HS-5 (cell line): ENCODE measurements around the gene PTDSS2.
"Not testable (repeated sequence)": the region's sequence is repeated elsewhere in the genome, so short reads cannot be mapped to it uniquely, and the experiment has no call there.

Experiments used
- DNase-seq: peaks from one replicate; pipeline ENCODE4 v3.0.0-alpha.2; 2012; ENCODE audit warnings: low read depth

Gene PTDSS2

DNA sequence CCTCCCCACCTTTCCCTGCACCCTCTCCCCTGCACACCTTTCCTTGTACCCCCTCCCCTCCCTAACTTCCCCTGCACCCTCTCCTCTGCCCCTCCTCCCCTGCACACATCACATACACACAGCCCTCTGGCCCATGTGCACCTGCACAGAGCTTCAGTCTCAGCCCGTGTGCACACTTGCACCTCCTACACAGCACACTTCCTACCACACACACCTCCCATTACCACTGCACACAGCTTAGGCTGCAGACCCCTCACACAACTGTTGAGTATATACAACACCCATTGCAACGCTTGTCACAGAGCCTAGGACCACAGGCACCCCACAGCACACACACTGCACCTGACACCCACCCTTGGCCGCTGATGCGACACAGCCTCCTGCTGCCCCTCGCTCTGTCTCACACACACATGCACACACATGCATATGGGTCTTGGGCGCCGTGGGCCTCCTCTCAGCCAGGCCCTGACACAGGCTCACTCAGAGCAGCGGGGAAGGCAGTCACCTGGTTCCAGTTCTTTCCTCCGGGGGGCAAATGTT is 35.7 kb upstream of the PTDSS2 start:
- DNase-seq: no peak

DNA sequence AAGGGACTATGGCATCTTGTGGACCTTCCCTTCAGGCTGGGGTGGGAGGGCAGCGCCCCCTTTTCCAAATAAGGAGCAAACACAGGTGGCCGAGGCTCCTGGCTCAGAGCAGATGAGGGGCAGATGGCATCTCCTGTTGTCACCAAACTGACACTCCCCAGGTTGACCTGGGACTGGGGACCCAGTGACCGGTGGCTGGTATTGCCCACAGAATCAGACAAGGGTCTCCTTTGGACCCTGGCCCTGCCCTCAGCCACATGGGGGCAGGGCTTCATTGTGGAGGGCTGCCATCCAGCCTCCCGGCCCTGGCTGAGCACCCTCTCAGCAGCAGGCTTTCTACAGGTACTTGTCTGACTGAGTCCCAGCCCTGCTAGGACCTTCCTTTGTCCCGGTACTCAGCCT is 34.4 kb upstream of the PTDSS2 start:
- DNase-seq: no peak

DNA sequence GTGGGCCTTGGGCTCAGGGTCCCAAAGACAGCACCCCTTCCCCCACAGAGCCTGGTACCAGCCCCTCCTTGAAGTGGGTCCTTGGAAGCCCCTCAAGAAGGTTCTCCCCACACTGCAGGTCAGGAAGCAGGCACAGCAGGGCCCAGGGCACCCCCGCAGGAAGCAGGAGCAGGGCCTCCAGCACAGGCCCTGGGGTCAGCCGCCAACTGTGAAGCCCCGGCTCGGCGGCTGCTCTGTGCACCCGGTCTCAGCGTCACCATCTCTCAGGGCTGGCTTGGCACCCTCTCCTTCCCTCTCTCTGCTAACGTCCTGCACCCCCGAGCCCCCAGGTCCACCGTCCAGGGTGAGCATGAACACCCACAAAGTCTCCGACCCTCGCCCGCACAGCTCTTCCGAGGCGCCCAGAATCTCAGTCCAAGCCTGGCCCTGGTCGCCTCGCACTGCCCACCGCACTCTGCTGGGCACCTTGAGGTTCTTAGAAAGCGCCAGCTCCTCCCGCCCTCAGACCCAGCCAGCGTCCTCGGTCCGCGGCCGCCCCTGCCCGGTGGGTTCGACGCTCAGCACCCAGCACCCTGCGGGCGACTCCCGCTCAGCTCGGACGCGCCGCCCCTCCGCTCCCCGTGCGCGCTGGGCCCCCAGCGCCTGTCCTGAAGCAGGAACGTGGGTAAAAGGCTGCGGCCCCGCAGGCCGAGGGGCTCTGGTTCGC is 33.9 kb upstream of the PTDSS2 start:
- no peak for DNase-seq

DNA sequence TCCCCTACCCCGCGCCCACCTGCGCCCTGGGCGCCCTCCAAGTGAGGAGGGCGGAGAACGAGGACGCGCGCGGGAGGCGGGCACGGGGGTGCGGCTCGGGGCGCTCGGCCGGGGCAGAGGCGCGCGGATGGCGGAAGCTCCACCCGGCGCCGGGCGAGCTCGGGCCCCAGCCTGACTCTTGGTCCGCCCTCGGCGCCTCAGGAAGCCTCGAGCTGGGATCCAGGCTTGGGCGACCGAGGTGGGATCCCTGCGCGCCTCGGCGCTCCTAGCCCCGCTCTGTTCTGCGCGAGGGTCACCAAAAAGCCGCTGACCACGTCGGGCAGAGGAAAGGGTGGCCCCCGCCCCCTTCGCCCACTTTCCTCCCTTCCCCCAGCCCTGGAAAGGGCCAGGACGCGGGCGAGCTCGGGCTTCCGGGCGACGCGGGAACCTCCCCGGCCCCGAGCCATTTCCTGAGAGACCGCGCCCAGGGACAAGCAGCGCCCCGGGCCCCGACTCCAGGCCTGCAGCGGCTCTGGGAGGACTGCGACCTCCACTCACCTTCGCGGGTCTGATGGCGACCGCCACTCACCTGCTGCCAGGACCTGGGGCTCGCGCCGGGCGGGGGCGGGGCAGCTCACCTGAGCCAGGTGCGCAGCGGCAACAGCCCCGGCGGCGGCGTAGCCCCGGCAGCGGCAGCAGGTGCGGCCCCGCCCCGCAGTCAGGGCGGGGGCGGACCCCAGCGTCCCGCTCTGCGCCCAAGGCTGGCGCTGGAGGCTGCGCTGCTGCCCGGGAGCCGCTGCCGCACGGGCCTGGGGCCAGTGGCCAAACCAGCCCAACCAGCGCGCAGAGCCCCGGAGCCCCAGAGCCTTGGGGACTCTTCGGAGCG is 33.1 kb upstream of the PTDSS2 start:
- DNase-seq: no peak

DNA sequence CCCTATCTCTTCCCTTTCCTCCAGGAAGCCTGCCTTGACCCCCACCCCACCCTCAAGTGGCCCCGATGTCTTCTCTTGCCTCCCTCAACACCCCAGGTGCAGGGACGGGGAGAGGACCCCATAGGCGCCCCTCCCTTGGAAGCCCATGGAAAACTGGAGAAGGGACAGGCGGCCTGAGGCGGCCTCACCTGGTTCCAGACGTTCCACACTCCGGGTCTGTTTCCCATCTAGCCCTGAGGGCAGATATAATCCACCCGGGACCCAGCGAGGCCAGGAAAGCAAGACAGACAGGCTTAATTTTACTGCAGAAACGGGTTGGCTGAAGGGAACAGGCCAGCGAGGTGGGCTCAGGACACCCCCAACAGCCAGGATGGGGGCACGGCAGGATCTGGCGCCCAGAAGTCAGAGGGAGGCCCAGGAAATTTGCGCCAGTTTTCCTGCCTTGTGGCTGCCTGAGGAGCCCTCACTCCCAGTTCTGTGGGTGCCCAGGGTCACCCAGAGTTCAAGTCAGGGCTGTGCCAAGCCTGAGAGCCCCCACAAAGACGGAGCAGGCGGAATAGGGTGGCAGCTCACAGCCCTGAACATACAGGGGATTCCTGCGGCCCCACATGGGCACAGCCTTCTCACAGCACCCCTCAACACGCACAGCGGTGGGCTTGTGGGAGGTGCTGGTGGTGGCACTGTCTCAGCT is 32.3 kb upstream of the PTDSS2 start:
- DNase-seq: no peak

DNA sequence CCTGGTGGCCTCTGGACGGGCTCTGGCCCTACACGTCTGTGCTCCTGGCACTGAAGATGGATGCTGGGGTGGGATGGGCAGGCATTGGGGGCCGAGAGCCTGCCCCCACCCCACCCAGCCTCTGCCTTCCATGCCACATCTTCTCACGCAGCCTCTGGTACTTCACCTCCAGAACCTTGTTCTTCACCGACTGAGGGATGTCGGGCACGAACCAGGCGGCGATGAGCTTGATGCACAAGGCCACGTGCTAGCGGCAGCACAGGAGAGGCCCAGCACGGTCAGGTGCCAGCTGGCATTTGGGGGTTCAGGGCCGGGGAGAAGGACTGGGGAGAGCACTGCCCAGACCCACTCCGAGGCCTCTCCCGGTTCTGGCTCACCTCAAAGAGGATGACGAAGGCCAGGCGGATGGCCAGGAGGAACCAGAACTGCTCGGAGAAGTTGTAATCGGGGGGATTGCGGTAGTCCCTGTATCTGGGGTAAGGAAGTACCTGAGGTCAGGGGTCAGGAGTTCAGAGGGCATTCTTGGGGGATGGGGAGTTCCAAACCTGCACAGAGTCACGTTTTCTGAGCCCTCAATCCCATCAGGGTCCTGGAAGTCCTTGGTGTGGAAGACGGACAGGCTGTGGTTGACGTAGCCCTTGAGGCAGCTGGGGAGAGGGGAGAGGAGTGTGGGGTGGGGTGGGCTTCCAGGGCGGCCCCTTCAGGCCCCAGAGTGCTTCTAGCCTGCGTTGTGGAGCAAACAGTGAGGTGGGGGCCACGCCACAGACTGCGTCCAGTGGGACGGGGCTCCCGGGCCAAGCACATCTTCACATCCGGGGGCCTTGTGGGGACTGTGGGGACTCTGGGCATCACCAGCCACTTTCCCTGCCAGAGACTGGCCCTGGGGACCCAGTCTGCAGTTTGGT is 31.5 kb upstream of the PTDSS2 start:
- no peak for DNase-seq

DNA sequence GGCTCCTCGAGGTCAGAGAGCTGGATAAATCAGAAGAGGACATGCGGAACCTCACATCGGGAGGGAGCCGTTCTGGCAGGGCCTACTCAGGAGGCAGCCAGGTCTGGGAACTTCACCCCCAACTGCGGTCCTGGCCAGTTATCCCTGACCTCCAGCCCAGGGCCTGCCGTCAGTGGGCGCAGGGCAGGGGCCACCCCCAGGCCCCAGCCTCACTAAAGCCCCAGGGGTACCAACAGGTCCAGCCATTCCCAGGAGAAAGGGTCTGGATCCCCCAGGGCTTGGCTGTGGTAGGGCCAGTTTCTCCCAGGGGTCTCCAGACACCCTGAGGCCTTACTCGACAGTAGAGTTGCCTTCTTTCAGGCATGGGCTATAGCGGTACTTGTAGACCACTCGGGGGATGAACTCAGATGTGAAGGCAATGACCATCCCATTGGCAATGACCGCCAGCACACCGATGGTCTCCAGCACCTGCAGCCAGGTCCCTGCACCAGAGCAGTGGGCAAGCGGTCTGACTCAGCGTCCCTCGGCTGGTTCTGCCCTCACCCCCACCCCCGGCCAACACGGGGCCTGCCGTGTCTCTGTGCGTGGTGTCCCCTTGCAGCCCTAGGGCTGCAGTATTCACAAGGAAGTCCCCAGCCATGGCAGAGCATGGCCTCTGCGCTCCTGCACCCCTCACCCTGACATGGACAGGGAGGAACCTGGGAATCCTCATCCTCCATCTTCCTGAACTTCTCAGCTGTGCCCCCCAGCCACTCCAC is 30.7 kb upstream of the PTDSS2 start:
- DNase-seq: no peak

- DNase-seq: no peak
Measured at GRCh38 chr11:420054-420910, 29.8 kb upstream of the PTDSS2 start.

- DNase-seq: no peak
Measured at GRCh38 chr11:420911-421321, 29.2 kb upstream of the PTDSS2 start.

DNA sequence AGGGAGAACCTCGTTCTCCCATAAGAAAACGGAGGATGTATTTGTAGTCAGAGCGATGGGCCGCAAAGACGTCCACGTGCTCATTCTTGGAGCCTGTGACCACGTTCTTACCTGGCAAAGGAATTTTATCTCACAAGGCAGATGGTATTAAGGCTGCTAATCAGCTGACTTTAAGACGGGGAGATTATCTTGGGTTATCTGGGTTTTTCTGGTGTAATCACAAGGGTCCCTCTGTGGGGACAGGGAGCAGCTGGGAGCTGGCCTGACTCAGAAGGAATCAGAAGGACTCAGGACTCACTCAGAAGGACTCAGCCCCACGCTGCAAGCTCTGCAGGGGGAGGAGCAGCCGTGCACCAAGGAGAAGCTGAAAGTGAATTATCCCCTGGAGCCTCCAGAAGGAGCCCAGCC is 27.8 kb upstream of the PTDSS2 start:
- DNase-seq: no peak

GRCh38 chr11:424232-424631 is 25.8 kb upstream of the PTDSS2 start:
- DNase-seq: no peak

- not testable (repeated sequence) for DNase-seq
Measured at GRCh38 chr11:424766-425165, 25.3 kb upstream of the PTDSS2 start.

GRCh38 chr11:425301-425700 is 24.8 kb upstream of the PTDSS2 start:
- no peak for DNase-seq

DNA sequence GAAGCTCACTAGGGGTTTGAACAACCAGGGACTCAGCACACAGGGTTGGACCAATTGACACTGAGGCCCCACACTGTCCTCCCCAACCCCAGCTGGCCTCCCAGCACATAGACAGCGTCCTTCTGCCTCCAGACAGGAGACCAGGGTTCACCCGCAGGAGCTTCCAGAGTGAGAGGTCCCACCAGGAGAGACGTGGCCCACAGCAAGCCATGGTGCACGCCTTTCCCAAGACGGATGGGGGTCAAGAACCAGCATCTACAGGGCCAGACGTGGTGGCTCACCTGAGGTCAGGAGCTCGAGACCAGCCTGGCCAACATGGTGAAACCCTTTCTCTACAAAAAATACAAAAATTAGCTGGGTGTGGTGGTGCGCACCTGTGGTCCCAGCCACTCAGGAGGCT is 23.2 kb upstream of the PTDSS2 start:
- DNase-seq: no peak

- DNase-seq: no peak
Measured at GRCh38 chr11:428295-428694, 21.8 kb upstream of the PTDSS2 start.

DNA sequence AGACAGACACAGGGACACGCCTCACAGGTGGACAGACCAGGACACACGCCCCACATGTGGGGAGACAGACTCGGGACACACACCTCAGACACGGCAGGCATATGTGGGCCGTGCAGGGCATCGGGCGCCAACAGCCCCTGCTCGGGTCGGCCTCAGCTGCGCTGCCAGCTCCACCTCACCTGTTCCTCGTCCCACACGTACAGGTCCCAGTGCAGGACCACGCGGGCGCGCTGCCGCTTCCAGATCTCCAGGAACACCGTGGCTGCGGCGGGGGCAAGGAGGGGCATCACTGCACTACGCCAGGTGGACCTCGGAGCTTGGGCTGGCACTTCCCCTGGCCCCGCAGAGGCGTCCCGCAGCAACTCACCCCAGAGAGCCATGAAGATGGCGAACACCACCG is 20.7 kb upstream of the PTDSS2 start:
- no peak for DNase-seq

GRCh38 chr11:429931-430456 is 20.1 kb upstream of the PTDSS2 start:
- DNase-seq: no peak

DNA sequence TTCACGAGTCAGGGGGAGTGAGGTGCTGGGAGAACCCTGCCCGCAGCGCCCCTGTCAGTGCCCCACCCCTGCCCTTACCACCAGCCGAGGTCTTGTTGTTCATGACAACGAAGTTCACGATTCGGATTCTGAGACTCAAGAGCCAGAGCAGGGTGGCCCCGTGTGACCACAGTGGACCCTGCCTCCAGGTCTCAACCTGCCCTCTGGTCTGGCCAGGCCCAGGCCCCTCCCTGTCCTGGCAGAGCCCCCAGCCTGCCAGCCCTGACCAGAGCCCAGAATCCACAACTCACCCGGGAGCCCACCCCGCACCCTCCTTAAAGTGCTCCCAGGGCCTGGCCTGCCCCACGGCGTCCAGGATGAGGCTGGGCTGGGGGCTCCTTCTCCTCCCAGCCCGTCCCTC is 18.2 kb upstream of the PTDSS2 start:
- no peak for DNase-seq

GRCh38 chr11:432501-433100 is 17.5 kb upstream of the PTDSS2 start:
- DNase-seq: no peak
